ENCODE data around the gene KCNA3. TPM values are rescaled to one million over a fixed set of nuclear protein-coding genes. Genes with fewer than 3 reads are reported as not detected.

KCNA3 gene
- total RNA-seq, 1 experiment from 2014 or later: not detected

DNA sequence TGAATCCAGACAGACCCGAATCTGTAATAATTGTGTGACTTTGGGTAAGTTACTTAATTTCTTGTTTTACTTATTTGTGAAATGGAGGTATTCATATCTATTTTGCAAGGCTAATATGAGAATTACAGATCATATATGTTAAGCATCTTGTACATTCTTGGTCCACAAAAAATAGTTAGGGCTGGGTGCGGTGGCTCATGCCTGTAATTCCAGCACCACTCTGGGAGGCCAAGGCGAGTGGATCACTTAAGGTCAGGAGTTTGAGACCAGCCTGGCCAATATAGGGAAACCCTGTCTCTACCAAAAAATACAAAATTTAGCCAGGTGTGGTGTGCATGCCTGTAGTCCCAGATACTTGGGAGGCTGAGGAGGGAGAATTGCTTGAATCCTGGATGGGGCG lies 22.9 kb upstream of the KCNA3 start:
- intact Hi-C loops (cut with micrococcal nuclease; ENCODE audit: unreplicated experiment): no loop called here
- H3K79me2 ChIP-seq (ENCODE audit: low read depth): no peaks in the 10 kb centered on the region
- no peak for DNase-seq
- H2AFZ ChIP-seq: no peak overlapping the region
- no peaks in the 10 kb centered on the region for H3K4me1 ChIP-seq (replicated peaks; ENCODE audit: insufficient read depth)
- H3K4me2 ChIP-seq: no peak overlapping the region
- TF ChIP-seq, protein P1, sequence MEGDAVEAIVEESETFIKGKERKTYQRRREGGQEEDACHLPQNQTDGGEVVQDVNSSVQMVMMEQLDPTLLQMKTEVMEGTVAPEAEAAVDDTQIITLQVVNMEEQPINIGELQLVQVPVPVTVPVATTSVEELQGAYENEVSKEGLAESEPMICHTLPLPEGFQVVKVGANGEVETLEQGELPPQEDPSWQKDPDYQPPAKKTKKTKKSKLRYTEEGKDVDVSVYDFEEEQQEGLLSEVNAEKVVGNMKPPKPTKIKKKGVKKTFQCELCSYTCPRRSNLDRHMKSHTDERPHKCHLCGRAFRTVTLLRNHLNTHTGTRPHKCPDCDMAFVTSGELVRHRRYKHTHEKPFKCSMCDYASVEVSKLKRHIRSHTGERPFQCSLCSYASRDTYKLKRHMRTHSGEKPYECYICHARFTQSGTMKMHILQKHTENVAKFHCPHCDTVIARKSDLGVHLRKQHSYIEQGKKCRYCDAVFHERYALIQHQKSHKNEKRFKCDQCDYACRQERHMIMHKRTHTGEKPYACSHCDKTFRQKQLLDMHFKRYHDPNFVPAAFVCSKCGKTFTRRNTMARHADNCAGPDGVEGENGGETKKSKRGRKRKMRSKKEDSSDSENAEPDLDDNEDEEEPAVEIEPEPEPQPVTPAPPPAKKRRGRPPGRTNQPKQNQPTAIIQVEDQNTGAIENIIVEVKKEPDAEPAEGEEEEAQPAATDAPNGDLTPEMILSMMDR (conservative IDR thresholded peaks at IDR 0.05): no peak
- TF ChIP-seq EZH2 (IDR thresholded peaks at IDR 0.05; ENCODE audit: low read depth): no peak
- H3F3A ChIP-seq (ENCODE audit: insufficient read depth, low read depth): no peaks in the 10 kb centered on the region
- H3K27ac ChIP-seq: no peak overlapping the region
- POLR2A ChIA-PET (ENCODE audit: unreplicated experiment): no interaction called here
- CTCF ChIA-PET: no interaction called here
- H3K9me3 ChIP-seq (ENCODE audit: insufficient read depth, low read depth): no peaks in the 10 kb centered on the region
- no peaks in the 10 kb centered on the region for H3K36me3 ChIP-seq (ENCODE audit: low read depth)
- H3K4me3 ChIP-seq: no peak overlapping the region
- no peaks in the 10 kb centered on the region for H3K9me2 ChIP-seq (ENCODE audit: insufficient read depth)
- no TSS peak for BruUV-seq (replicated peaks)
- peaks cover 23% of the 10 kb centered on the region for H3K27me3 ChIP-seq (ENCODE audit: insufficient read depth, low read depth)
- H4K20me1 ChIP-seq (ENCODE audit: insufficient read depth): peaks cover 3% of the 10 kb centered on the region; the same call in 1 of the 2 replicates

DNA sequence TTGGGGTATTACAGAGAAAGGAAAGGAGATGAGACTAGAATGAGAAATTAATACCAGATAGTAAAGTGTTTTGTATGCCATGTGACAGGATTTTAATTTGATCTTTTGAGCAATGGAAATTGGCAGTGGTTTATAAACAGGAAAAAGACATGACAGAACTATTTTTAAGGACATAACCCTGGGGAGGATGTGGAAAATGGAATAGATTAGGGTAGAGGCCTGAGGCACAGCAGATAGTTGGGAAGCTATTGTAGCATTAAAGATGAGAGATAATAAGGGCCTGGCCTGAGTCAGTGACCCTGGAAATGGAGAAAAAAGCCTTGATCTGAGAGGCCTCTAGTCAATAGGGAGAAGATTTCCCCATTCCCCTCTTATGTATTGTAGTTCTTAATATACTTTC lies 22.1 kb upstream of the KCNA3 start:
- Histone ChIP-seq H2AFZ (no peak overlapping the region), H3K9me3 (ENCODE audit: insufficient read depth, low read depth) (no peaks in the 10 kb centered on the region), H3K27me3 (ENCODE audit: insufficient read depth, low read depth) (peaks cover 31% of the 10 kb centered on the region), H3K27ac (no peak overlapping the region), H3K9me2 (ENCODE audit: insufficient read depth) (no peaks in the 10 kb centered on the region), H3K79me2 (ENCODE audit: low read depth) (no peaks in the 10 kb centered on the region), H3K4me3 (no peak overlapping the region), H3F3A (ENCODE audit: insufficient read depth, low read depth) (no peaks in the 10 kb centered on the region), H3K4me1 (replicated peaks; ENCODE audit: insufficient read depth) (no peaks in the 10 kb centered on the region), H3K36me3 (ENCODE audit: low read depth) (no peaks in the 10 kb centered on the region), H4K20me1 (ENCODE audit: insufficient read depth) (peaks cover 3% of the 10 kb centered on the region; the same call in 1 of the 2 replicates), H3K4me2 (no peak overlapping the region)
- BruUV-seq (replicated peaks): no TSS peak
- POLR2A ChIA-PET (ENCODE audit: unreplicated experiment): no interaction called here
- CTCF ChIA-PET: no interaction called here
- intact Hi-C loops (cut with micrococcal nuclease; ENCODE audit: unreplicated experiment): no loop called here
- no peak for DNase-seq
- TF ChIP-seq, protein P1 (conservative IDR thresholded peaks at IDR 0.05): no peak
- no peak for TF ChIP-seq EZH2 (IDR thresholded peaks at IDR 0.05; ENCODE audit: low read depth)

DNA sequence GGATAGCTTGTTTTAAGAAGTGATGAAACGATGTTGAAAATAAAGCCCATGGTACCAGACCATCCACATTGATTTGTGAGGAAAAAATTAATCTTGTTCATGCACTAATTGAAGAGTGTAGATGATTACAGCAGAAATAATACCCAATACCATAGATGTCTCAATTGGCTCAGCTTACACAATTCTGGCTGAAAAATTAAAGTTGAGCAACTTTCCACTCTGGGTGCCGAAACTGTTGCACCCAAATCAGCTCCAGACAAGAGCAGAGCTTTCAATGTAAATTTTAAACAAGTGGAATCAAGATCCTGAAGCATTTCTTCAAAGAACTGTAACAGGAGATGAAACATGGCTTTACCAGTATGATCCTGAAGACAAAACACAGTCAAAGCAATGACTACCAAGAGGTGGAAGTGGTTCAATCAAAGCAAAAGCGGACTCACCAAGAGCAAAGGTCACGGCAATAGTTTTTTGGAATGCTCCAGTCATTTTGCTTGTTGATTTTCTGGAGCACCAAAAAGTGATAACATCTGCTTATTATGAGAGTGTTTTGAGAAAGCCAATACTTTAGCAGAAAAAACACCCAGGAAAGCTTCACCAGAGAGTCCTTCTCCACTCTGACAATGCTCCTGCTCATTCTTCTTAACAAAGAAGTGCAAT lies 16.1 kb upstream of the KCNA3 start:
- H2AFZ ChIP-seq: no peak overlapping the region
- H3K4me2 ChIP-seq: no peak overlapping the region
- POLR2A ChIA-PET (ENCODE audit: unreplicated experiment): no interaction called here

More for the DNA sequence above, 16.1 kb upstream of the KCNA3 start:
- BruUV-seq (replicated peaks): no TSS peak
- peaks cover 38% of the 10 kb centered on the region for H3K27me3 ChIP-seq (ENCODE audit: insufficient read depth, low read depth)
- H3K9me2 ChIP-seq (ENCODE audit: insufficient read depth): no peaks in the 10 kb centered on the region
- H3K36me3 ChIP-seq (ENCODE audit: low read depth): no peaks in the 10 kb centered on the region
- peaks cover 3% of the 10 kb centered on the region; the same call in 1 of the 2 replicates for H4K20me1 ChIP-seq (ENCODE audit: insufficient read depth)
- no peak overlapping the region for H3K27ac ChIP-seq
- CTCF ChIA-PET: no interaction called here
- intact Hi-C loops (cut with micrococcal nuclease; ENCODE audit: unreplicated experiment): no loop called here
- H3K79me2 ChIP-seq (ENCODE audit: low read depth): no peaks in the 10 kb centered on the region
- no peaks in the 10 kb centered on the region for H3K9me3 ChIP-seq (ENCODE audit: insufficient read depth, low read depth)
- TF ChIP-seq, protein P1 (conservative IDR thresholded peaks at IDR 0.05): no peak
- TF ChIP-seq EZH2 (IDR thresholded peaks at IDR 0.05; ENCODE audit: low read depth): no peak
- no peak overlapping the region for H3K4me3 ChIP-seq
- H3K4me1 ChIP-seq (replicated peaks; ENCODE audit: insufficient read depth): no peaks in the 10 kb centered on the region
- no peaks in the 10 kb centered on the region for H3F3A ChIP-seq (ENCODE audit: insufficient read depth, low read depth)
- no peak for DNase-seq

Measured in PC-9 (cell line).